ENCODE results near the gene GMPPA.

The GMPPA gene

DNA sequence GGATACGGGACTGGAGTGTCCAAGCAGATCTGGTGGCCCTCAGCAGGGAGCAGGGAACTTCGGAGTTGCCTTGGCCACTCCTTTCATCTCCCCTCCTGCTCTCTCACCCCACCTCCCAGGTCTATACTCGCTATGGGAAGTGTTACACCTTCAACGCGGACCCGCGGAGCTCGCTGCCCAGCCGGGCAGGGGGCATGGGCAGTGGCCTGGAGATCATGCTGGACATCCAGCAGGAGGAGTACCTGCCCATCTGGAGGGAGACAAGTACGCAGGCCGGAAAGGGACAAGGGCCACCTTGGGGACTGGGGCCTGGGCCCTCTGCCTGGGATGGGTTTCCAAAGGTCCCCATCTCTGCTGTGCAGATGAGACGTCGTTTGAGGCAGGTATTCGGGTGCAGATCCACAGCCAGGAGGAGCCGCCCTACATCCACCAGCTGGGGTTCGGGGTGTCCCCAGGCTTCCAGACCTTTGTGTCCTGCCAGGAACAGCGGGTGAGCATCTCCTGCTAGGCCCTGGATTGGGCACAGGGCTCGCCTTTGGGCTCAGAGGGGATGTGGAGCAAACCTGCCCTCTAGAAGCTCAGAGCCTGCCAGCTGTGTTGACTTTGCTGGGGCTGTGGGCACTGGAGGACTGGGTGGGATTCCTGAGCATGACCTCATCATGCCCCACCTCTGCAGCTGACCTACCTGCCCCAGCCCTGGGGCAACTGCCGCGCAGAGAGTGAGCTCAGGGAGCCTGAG, 33.1 kb downstream of the GMPPA start:
- no peak for TF ChIP-seq CTCF (IDR thresholded peaks at IDR 0.05; ENCODE audit: low read depth, low read length, missing control alignments)
- in situ Hi-C loops (cut with HindIII; ENCODE audit: low sequenced_read_pairs): loop anchor here (25.0 kb wide), 1 partner anchor 120 kb away; the partner anchor contains the start of gene DES
- H3K4me3 ChIP-seq (ENCODE audit: low read depth, low read length): no peak overlapping the region
- no peak for DNase-seq (ENCODE audit: low read depth)

GRCh38 chr2:219532378-219532649, 33.6 kb downstream of the GMPPA start:
- no peak for DNase-seq (ENCODE audit: low read depth)
- no peak for TF ChIP-seq CTCF (IDR thresholded peaks at IDR 0.05; ENCODE audit: low read depth, low read length, missing control alignments)
- in situ Hi-C loops (cut with HindIII; ENCODE audit: low sequenced_read_pairs): loop anchor here (25.0 kb wide), 1 partner anchor 120 kb away; the partner anchor contains the start of gene DES
- H3K4me3 ChIP-seq (ENCODE audit: low read depth, low read length): no peak overlapping the region

GRCh38 chr2:219533930-219534661, 35.4 kb downstream of the GMPPA start:
- TF ChIP-seq CTCF (IDR thresholded peaks at IDR 0.05; ENCODE audit: low read depth, low read length, missing control alignments): no peak
- DNase-seq (ENCODE audit: low read depth): no peak
- in situ Hi-C loops (cut with HindIII; ENCODE audit: low sequenced_read_pairs): loop anchor here (25.0 kb wide), 1 partner anchor 122 kb away; the partner anchor contains the start of gene DES
- H3K4me3 ChIP-seq (ENCODE audit: low read depth, low read length): no peak overlapping the region

DNA sequence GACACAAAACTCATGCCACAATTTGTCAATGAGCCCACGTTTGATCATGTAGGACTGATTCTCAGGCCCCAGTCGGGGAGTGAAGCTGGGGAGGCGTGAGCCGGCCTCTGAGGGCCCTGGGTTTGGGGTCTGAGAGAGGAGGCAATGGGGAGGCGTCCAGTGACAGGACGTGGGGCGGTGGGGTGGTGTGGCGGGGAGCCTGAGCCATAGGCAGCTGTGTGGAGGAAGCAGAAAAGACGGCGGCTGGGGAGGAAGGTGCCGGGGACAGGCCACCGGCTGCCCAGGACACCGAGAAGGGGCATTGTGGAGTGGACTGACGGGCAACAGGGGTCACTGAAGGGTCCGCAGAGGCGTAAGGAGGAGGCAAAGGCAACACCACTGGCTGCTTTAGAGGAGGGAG, 37.7 kb downstream of the GMPPA start:
- DNase-seq (ENCODE audit: low read depth): no peak
- in situ Hi-C loops (cut with HindIII; ENCODE audit: low sequenced_read_pairs): loop anchor here (25.0 kb wide), 1 partner anchor 124 kb away; the partner anchor contains the start of gene DES
- H3K4me3 ChIP-seq (ENCODE audit: low read depth, low read length): no peak overlapping the region
- TF ChIP-seq CTCF (IDR thresholded peaks at IDR 0.05; ENCODE audit: low read depth, low read length, missing control alignments): no peak

DNA sequence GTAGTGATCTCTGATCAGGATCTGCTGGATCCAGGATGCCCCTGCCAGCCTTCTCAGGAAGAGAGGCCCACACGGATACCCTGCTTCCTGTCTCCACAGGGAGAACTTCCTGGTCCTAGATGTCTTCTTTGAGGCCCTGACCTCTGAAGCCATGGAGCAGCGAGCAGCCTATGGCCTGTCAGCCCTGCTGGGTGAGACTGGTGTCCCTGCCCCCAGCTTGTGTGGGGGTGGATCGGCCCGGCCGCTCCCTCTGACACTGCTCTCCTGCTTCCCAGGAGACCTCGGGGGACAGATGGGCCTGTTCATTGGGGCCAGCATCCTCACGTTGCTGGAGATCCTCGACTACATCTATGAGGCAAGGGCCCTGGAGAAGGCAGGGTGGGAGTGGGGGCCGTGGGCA, 38.3 kb downstream of the GMPPA start:
- DNase-seq (ENCODE audit: low read depth): no peak
- in situ Hi-C loops (cut with HindIII; ENCODE audit: low sequenced_read_pairs): loop anchor here (25.0 kb wide), 1 partner anchor 125 kb away; the partner anchor contains the start of gene DES
- TF ChIP-seq CTCF (IDR thresholded peaks at IDR 0.05; ENCODE audit: low read depth, low read length, missing control alignments): no peak
- no peak overlapping the region for H3K4me3 ChIP-seq (ENCODE audit: low read depth, low read length)

- TF ChIP-seq CTCF (IDR thresholded peaks at IDR 0.05; ENCODE audit: low read depth, low read length, missing control alignments): no peak
- in situ Hi-C loops (cut with HindIII; ENCODE audit: low sequenced_read_pairs): loop anchor here (25.0 kb wide), 1 partner anchor 126 kb away; the partner anchor contains the start of gene DES
- H3K4me3 ChIP-seq (ENCODE audit: low read depth, low read length): no peak overlapping the region
- DNase-seq (ENCODE audit: low read depth): no peak
Measured at GRCh38 chr2:219537657-219538488, 39.2 kb downstream of the GMPPA start.

Data from astrocyte of the cerebellum (primary cell).